Ascending aorta (tissue), 2 donors: ENCODE results near the gene DDX47. TPM values are rescaled to one million over a fixed set of nuclear protein-coding genes. Genes with fewer than 3 reads are reported as not detected.

Experiments used
- DNase-seq, 2 donors: peaks; one replicate each; pipeline ENCODE4 v3.0.0-alpha.2; 2019; ENCODE audit warnings: low spot score in 2 of 2
- H3K27ac ChIP-seq, 2 donors: fragments of 200-600 bp; sonication (generic); one replicate each; pipeline ENCODE4 v1.5.1; 2016 to 2017; ENCODE audit warnings: mild to moderate bottlenecking in 1 of 2
- H3K27me3 ChIP-seq: fragments of 200-600 bp; sonication (generic); one replicate; pipeline ENCODE4 v1.5.1; 2017
- H3K36me3 ChIP-seq, 2 donors: fragments of 200-600 bp; sonication (generic); one replicate each; pipeline ENCODE4 v1.5.1; 2016
- H3K4me1 ChIP-seq, 2 donors: fragments of 200-600 bp; sonication (generic); one replicate each; pipeline ENCODE4 v1.5.1; 2016 to 2017; ENCODE audit warnings: mild to moderate bottlenecking in 1 of 2
- H3K4me3 ChIP-seq, 2 donors: fragments of 200-600 bp; sonication (generic); one replicate each; pipeline ENCODE4 v1.5.1; 2016 to 2017; ENCODE audit warnings: mild to moderate bottlenecking in 1 of 2
- H3K9me3 ChIP-seq, 2 donors: fragments of 200-600 bp; sonication (generic); one replicate each; pipeline ENCODE4 v1.5.1; 2016
- intact Hi-C: fragments of 100-400 bp; cut with DNase I; formaldehyde crosslinking; loops from one replicate; pipeline ENCODE4 v1.15.1; 2023
- total RNA-seq: library from RNA; depleted of rRNA; stranded (reverse); fragments of >200 nt; gene quantifications from one replicate; pipeline ENCODE4 v1.1.0, GENCODE V29; 2016
- TF ChIP-seq, protein P1 (sequence below), 3 experiments: fragments of 200-600 bp in 2 of 3; fragments of 450-650 bp in 1 of 3; sonication (generic) in 2 of 3; IDR thresholded peaks; one replicate each; pipeline ENCODE4 v1.5.1; 2016 to 2019; ENCODE audit warnings: antibody characterized with exemption in 3 of 3, mild to moderate bottlenecking in 1 of 3, moderate library complexity in 1 of 3

Gene DDX47
- total RNA-seq, 1 donor from 2014 or later, result 36.4 TPM

DNA sequence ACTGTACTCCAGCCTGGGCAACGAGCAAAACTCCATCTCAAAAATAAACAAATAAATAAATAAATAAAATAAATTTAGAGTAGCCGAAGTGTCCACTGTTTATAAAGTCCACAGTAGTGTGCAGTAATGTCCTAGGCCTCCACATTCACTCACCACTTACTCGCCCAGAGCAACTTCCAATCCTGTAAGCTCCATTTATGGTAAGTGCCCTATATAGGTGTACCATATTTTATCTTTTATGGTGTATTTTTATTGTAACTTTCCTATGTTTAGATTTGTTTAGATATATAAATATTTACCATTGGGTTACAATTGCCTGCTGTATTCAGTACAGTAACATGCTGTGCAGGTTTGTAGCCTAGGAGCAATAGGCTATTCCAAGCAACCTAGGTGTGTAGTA lies 40.3 kb downstream of the DDX47 start:
- TF ChIP-seq, protein P1, sequence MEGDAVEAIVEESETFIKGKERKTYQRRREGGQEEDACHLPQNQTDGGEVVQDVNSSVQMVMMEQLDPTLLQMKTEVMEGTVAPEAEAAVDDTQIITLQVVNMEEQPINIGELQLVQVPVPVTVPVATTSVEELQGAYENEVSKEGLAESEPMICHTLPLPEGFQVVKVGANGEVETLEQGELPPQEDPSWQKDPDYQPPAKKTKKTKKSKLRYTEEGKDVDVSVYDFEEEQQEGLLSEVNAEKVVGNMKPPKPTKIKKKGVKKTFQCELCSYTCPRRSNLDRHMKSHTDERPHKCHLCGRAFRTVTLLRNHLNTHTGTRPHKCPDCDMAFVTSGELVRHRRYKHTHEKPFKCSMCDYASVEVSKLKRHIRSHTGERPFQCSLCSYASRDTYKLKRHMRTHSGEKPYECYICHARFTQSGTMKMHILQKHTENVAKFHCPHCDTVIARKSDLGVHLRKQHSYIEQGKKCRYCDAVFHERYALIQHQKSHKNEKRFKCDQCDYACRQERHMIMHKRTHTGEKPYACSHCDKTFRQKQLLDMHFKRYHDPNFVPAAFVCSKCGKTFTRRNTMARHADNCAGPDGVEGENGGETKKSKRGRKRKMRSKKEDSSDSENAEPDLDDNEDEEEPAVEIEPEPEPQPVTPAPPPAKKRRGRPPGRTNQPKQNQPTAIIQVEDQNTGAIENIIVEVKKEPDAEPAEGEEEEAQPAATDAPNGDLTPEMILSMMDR (IDR thresholded peaks at IDR 0.05), result no peak
- H3K4me3 ChIP-seq, result no peak overlapping the region
- no peak for DNase-seq
- no peaks in the 10 kb centered on the region for H3K4me1 ChIP-seq
- H3K27ac ChIP-seq, result no peak overlapping the region
- H3K9me3 ChIP-seq, result no peaks in the 10 kb centered on the region
- intact Hi-C loops, result no loop called here
- no peaks in the 10 kb centered on the region for H3K36me3 ChIP-seq
- no peaks in the 10 kb centered on the region for H3K27me3 ChIP-seq

DNA sequence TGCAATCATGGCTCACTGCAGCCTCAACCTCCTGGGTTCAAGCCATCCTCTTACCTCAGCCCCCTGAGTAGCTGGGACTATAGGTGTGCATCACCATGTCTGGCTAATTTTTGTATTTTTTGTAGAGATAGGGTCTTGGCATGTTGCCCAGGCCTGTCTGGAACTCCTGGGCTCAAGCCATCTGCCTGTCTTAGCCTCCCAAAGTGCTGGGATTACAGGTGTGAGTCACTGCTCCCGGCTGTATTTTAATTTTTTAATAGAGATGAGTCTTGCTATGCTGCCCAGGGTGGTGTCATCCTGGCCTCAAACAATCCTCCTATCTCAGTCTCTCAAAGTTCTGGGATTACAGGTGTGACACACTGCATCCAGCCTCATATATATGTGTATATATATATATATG lies 46.5 kb downstream of the DDX47 start:
- intact Hi-C loops, result no loop called here
- no peak overlapping the region for H3K27ac ChIP-seq
- DNase-seq, result no peak
- no peaks in the 10 kb centered on the region for H3K9me3 ChIP-seq
- H3K36me3 ChIP-seq, result no peaks in the 10 kb centered on the region
- TF ChIP-seq, protein P1 (IDR thresholded peaks at IDR 0.05), result no peak
- H3K4me3 ChIP-seq, result no peak overlapping the region
- no peaks in the 10 kb centered on the region for H3K4me1 ChIP-seq
- H3K27me3 ChIP-seq, result no peaks in the 10 kb centered on the region

DNA sequence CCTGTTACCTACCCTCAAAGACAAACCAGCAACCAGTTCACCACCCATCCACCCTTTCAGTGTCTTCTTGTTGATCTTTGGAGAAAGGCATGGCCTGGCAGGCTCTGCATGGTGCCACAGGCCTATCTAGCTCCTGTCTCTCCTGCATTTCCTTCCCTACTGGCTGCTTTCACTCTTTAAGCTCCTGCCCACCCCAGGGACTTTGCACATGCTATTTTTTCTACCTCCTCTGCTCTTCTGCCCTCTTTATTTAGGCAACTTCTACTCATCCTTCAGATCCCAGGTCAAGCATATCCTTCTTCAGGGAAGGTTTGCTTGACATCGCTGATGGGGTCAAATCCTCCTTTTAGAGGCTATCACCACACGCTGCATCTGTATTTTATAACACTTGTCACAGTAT lies 51.1 kb downstream of the DDX47 start:
- Histone ChIP-seq H3K9me3 (no peaks in the 10 kb centered on the region), H3K27me3 (no peaks in the 10 kb centered on the region), H3K4me3 (no peak overlapping the region), H3K4me1 (no peaks in the 10 kb centered on the region), H3K36me3 (no peaks in the 10 kb centered on the region), H3K27ac (no peak overlapping the region)
- TF ChIP-seq, protein P1 (IDR thresholded peaks at IDR 0.05), result no peak
- no peak for DNase-seq
- intact Hi-C loops, result no loop called here

DNA sequence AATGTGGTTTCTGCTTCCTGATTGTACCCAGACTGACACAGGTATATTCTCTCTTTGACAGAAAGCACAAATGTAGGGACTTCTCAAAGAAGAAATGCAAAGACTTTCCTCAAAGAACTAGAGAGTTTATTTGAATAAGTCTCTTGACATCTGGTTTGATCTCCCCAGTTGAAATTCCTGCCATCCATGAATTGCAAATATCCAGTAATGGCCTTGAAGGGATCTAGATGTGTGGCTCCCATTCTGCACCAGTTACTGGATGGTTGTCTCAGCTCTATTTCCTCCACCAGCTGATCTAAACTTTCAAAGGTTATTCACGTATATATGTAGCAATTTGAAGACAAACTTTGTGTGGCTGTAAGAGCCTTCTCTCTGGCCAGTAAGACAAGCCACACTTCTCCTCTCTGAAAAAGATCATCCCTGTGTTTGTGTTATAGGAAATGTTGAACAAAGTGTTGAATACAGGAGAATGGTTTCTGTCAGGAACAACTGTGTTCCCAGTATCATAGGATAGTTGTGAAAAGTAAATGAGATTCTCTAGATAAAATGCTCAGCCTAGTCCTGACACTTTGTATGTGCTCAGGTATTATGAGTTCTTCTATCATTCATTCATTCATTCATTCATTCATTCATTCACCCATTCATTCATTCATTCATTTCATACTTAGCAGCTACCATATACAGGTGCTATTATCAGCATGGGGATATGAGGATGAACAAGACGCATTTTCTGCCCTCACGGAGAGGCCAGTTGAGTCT lies 55.5 kb downstream of the DDX47 start:
- Histone ChIP-seq H3K27me3 (no peaks in the 10 kb centered on the region), H3K9me3 (no peaks in the 10 kb centered on the region)
- TF ChIP-seq, protein P1 (IDR thresholded peaks at IDR 0.05), result no peak

DNA sequence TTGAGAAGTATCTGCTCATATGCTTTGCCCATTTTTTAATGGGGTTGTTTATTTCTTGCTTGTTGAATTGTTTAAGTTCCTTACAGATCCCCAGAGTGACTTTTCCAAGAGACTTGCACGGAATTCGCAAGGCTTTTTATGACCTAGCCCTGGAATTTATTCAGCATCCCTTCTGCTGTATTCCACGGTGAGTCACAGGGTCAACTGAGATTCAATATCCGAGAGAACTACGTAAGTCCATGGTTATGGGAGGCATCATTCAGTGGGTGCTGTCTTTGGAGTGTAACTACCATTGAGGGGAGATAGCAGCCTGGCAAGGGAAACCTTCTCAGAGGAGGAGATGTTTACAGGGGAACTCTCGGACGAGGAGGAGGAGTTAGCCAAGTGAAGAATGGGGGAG lies 57.3 kb downstream of the DDX47 start:
- TF ChIP-seq, protein P1 (IDR thresholded peaks at IDR 0.05), result no peak
- Histone ChIP-seq H3K4me3 (no peak overlapping the region), H3K9me3 (no peaks in the 10 kb centered on the region), H3K36me3 (no peaks in the 10 kb centered on the region), H3K27me3 (no peaks in the 10 kb centered on the region), H3K27ac (no peak overlapping the region), H3K4me1 (no peaks in the 10 kb centered on the region)
- intact Hi-C loops, result no loop called here
- no peak for DNase-seq

More for the DNA sequence above, 55.5 kb downstream of the DDX47 start:
- Histone ChIP-seq H3K36me3 (no peaks in the 10 kb centered on the region), H3K4me3 (no peak overlapping the region), H3K4me1 (no peaks in the 10 kb centered on the region), H3K27ac (no peak overlapping the region)
- DNase-seq, result no peak
- intact Hi-C loops, result no loop called here
